GM21737 (cell line): ENCODE measurements around the gene TMEM179.

Source experiments
- ATAC-seq: cut with Tn5 transposase; IDR thresholded peaks from one replicate; pipeline ENCODE4 v1.9.1; 2021; ENCODE audit warnings: mild to moderate bottlenecking, moderate library complexity; ENCODE audit not compliant: unreplicated experiment

TMEM179 gene

DNA sequence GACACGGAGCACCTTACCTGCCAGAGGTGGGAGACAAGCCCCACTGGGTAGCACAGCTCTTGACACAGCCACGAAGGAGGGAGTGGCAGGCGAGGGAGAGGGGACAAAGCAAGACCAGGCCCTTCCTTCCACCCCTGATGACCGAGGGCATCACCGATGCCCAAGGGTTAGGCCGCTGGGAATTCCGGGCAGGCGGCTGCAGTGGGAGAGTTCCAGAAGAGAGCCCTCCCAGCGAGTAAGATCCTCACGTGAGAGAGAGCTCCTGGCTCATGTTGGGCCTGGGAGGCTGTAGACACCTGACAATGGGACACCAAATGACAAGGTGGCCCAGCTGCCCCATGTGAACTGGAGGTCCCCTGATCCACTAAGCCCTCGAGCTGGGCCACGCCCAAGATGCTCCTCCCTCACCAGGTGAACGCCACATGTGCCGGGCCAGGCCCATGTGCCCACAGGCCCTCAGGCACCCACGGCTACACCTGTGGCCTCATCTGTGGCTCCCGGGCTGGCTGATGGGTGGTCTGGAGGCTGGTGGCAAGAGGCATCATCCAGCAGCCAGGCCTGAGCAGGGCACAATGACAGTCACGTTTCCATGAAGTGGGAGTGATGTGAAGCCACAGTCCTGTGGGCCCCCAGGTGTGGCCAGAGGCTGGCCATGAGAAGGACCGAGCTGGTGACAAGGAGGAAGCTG, 57.1 kb downstream of the TMEM179 start:
- no peak for ATAC-seq

GRCh38 chr14:104546591-104547309, 57.8 kb downstream of the TMEM179 start:
- ATAC-seq: no peak

GRCh38 chr14:104545942-104546501, 58.5 kb downstream of the TMEM179 start:
- no peak for ATAC-seq

- ATAC-seq: no peak
Measured at GRCh38 chr14:104545151-104545941, 59.2 kb downstream of the TMEM179 start.

DNA sequence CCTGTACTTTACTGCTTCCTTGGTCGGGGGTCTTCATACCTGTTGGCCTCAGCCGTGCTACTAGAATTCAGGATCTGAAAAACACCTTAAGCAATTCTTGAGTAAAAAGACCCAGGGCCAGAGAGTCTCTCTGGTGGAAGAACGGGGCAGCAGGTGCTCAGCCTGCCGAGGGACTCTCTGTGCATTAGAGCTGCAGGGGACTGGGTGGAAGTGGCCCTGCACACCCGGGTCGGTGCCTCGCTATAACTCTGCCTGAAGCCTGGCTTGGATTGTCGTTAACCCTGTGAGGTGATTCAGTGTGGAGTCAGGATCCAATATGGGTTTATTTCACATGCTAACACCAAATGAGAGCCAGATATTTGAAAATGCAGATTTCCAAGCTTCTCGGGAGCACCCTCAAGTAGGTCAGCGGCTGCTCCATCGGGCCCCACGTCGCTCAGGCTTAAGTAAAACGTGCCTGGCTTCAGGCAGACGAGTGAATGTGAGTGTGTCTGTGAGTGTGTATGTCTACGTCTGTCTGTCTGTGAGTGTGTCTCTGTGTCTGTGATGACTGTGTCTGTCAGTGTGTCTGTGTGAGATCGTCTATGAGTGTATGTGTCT, 60.1 kb downstream of the TMEM179 start:
- no peak for ATAC-seq

DNA sequence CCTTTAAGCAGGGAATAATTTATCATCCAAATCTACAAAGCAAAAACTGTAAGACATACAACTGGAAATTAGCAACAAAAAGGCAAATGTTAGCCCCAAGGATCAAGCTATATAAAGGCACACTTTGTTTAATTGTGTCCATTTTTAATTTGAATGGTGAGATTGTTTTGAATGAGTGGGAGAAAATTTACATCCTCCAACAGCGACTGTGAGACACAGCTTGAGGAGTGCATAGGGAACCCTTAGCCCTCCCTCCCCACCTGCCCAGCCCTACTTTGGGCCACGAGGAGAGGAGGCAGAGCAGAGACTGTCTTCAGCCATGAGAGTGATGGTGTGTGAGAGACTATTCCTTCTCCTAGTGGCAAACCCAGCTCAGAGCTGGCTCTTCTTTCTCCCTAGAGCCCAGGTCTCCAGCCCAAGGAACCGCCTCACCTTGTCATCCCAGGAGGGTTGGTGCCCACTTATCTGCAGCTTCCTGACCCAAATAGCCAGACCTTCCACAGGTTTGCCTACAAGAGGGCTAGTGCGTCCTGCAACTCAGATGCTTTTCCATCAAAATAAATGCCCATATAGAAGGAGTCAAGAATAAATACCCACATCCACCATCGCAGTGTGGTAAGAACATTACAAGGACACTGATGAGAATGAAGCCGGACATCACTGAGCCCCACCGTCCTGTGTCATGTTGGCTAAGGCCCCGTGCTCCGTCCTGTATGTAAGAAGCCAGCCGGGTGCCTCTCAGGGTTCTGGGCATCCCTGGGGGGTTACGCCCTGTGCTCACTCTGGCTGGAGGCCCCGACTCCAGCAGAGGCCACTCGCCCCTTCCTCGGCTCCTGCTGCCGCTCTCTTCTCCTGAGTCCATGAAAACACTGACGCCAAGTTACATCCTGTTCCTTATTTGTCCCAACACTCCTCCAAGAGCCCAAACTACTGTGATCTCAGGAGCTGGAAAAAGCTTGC, 61.4 kb downstream of the TMEM179 start:
- ATAC-seq: no peak

DNA sequence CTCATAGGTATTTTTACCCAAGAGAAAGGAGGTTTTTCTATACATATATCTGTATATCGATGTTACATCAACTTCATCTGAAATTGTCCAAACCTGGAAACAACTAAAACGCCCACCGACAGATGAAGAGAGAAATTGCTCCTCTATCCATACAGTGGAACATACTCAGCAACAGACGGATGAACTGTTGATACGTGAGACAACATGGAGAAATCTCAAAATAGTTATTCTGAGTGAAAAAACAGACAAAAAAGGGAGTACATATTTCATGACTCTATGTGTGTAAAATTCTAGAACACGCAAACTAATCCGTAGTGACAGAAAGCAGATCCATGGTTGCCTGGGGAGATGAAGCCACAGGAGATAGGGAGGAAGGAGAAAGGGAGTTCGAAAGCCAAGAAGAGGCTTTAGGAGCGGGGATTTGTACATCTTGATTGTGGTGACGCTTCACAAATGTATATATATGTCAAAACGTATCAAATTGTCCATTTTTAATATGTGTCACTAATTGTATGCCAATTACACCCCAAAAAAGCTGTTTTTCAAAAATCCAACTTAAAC, 62.6 kb downstream of the TMEM179 start:
- ATAC-seq: no peak
